H9 (cell line): ENCODE results near the gene PRMT7. TPM values are rescaled to one million over a fixed set of nuclear protein-coding genes. Genes with fewer than 3 reads are reported as not detected.
A peak's percentile ranks its signal among the peaks of the same experiment; 100 is the strongest.

ENCODE experiments used
- DNase-seq: peaks from one replicate; pipeline ENCODE4 v3.0.0-alpha.2; 2017
- H2AFZ ChIP-seq: one replicate; pipeline ENCODE4 v1.6.1; 2013; ENCODE audit warnings: mild to moderate bottlenecking, low read length, control low read depth, moderate library complexity
- H2AK5ac ChIP-seq: 2 replicates; pipeline ENCODE4 v1.6.1; 2013; ENCODE audit warnings: low read length, control low read depth, mixed read lengths; ENCODE audit not compliant: insufficient read length
- H2BK120ac ChIP-seq: one replicate; pipeline ENCODE4 v1.6.1; 2013; ENCODE audit warnings: low read depth, mild to moderate bottlenecking, low read length, control low read depth, inconsistent platforms; ENCODE audit not compliant: poor library complexity, severe bottlenecking
- H2BK12ac ChIP-seq: 2 replicates; pipeline ENCODE4 v1.6.1; 2013; ENCODE audit warnings: low read length, control low read depth, mixed read lengths, low read depth; ENCODE audit not compliant: insufficient read length
- H2BK15ac ChIP-seq: 2 replicates; pipeline ENCODE4 v1.6.1; 2013; ENCODE audit warnings: low read depth, low read length, control low read depth
- H2BK20ac ChIP-seq: one replicate; pipeline ENCODE4 v1.6.1; 2013; ENCODE audit warnings: low read depth, mild to moderate bottlenecking, low read length, control low read depth, inconsistent platforms; ENCODE audit not compliant: poor library complexity, severe bottlenecking
- H2BK5ac ChIP-seq: 2 replicates; pipeline ENCODE4 v1.6.1; 2013; ENCODE audit warnings: low read length, control low read depth, mixed read lengths; ENCODE audit not compliant: insufficient read length
- H3K14ac ChIP-seq: 2 replicates; pipeline ENCODE4 v1.6.1; 2013; ENCODE audit warnings: low read length, control low read depth; ENCODE audit not compliant: insufficient read depth
- H3K18ac ChIP-seq: 2 replicates; pipeline ENCODE4 v1.6.1; 2013; ENCODE audit warnings: low read depth, mild to moderate bottlenecking, mixed read lengths, low read length, control low read depth; ENCODE audit not compliant: insufficient read length
- H3K23ac ChIP-seq: 2 replicates; pipeline ENCODE4 v1.6.1; 2013; ENCODE audit warnings: low read length, control low read depth, mixed read lengths, low read depth; ENCODE audit not compliant: insufficient read length
- H3K23me2 ChIP-seq: 2 replicates; pipeline ENCODE4 v1.6.1; 2013; ENCODE audit warnings: low read depth, mild to moderate bottlenecking, mixed read lengths, low read length, control low read depth; ENCODE audit not compliant: insufficient read length, poor library complexity, severe bottlenecking
- H3K27ac ChIP-seq: 2 replicates; pipeline ENCODE4 v1.5.1; 2013; ENCODE audit warnings: low read length, control low read depth, mixed read lengths, low read depth; ENCODE audit not compliant: insufficient read length
- H3K27me3 ChIP-seq: 2 replicates; pipeline ENCODE4 v1.6.1; 2013; ENCODE audit warnings: low read length, control low read depth, inconsistent platforms; ENCODE audit not compliant: insufficient read depth
- H3K4ac ChIP-seq: 2 replicates; pipeline ENCODE4 v1.6.1; 2013; ENCODE audit warnings: low read depth, mild to moderate bottlenecking, control low read depth, inconsistent platforms, low read length, moderate library complexity
- H3K4me1 ChIP-seq: 2 replicates; pipeline ENCODE4 v1.6.1; 2013; ENCODE audit warnings: low read length, control low read depth, inconsistent platforms; ENCODE audit not compliant: insufficient read depth
- H3K4me2 ChIP-seq: 2 replicates; pipeline ENCODE4 v1.6.1; 2013; ENCODE audit warnings: low read length, control low read depth, mixed read lengths; ENCODE audit not compliant: insufficient read length, insufficient read depth
- H3K56ac ChIP-seq: 2 replicates; pipeline ENCODE4 v1.6.1; 2013; ENCODE audit warnings: low read depth, mild to moderate bottlenecking, mixed read lengths, low read length, control low read depth; ENCODE audit not compliant: insufficient read length
- H3K79me1 ChIP-seq: 2 replicates; pipeline ENCODE4 v1.6.1; 2013; ENCODE audit warnings: low read depth, mild to moderate bottlenecking, moderate library complexity, low read length, control low read depth, inconsistent platforms; ENCODE audit not compliant: insufficient read depth, poor library complexity, severe bottlenecking
- H3K79me2 ChIP-seq: 2 replicates; pipeline ENCODE4 v1.6.1; 2013; ENCODE audit warnings: low read length, control low read depth, inconsistent platforms; ENCODE audit not compliant: insufficient read depth
- H3K9ac ChIP-seq: 2 replicates; pipeline ENCODE4 v1.6.1; 2013; ENCODE audit warnings: low read length, control low read depth, mixed read lengths; ENCODE audit not compliant: insufficient read length; ENCODE audit errors: extremely low read depth
- H3K9me3 ChIP-seq: one replicate; pipeline ENCODE4 v1.6.1; 2013; ENCODE audit warnings: low read depth, low read length, inconsistent platforms; ENCODE audit not compliant: control insufficient read depth
- H3T11ph ChIP-seq: one replicate; pipeline ENCODE4 v1.6.1; 2013; ENCODE audit warnings: mild to moderate bottlenecking, low read length, control low read depth, inconsistent platforms
- H4K20me1 ChIP-seq: one replicate; pipeline ENCODE4 v1.6.1; 2013; ENCODE audit not compliant: control insufficient read depth, insufficient read length, insufficient read depth
- H4K5ac ChIP-seq: 2 replicates; pipeline ENCODE4 v1.6.1; 2013; ENCODE audit warnings: low read depth, mild to moderate bottlenecking, mixed read lengths, low read length, control low read depth; ENCODE audit not compliant: insufficient read length
- H4K8ac ChIP-seq: replicated peaks from 2 replicates; pipeline ENCODE4 v1.6.1; 2013; ENCODE audit warnings: low read length, control low read depth, mixed read lengths, low read depth; ENCODE audit not compliant: insufficient read length
- H4K91ac ChIP-seq: 2 replicates; pipeline ENCODE4 v1.6.1; 2013; ENCODE audit warnings: low read depth, mild to moderate bottlenecking, moderate library complexity, mixed read lengths, low read length, control low read depth; ENCODE audit not compliant: insufficient read length
- H3K27ac Mint-ChIP-seq, 3 experiments: 2 replicates in 2 of 3; 3 replicates in 1 of 3; pipeline ENCODE4 v1.8.0; 2020 to 2021; ENCODE audit warnings: mixed read lengths in 3 of 3, mild to moderate bottlenecking in 1 of 3, moderate library complexity in 1 of 3
- H3K27me3 Mint-ChIP-seq: 2 replicates; pipeline ENCODE4 v1.8.0; 2021; ENCODE audit warnings: low read depth, mild to moderate bottlenecking, moderate library complexity, mixed read lengths
- H3K36me3 Mint-ChIP-seq, 3 experiments: 2 replicates in 2 of 3; 3 replicates in 1 of 3; pipeline ENCODE4 v1.8.0; 2020 to 2021; ENCODE audit warnings: low read depth in 3 of 3, mixed read lengths in 3 of 3; ENCODE audit not compliant: insufficient read depth in 1 of 3
- H3K4me1 Mint-ChIP-seq, 2 experiments: 2 replicates each; pipeline ENCODE4 v1.8.0; 2020; ENCODE audit warnings: mixed read lengths in 2 of 2
- H3K4me3 Mint-ChIP-seq, 2 experiments: 2 replicates in 1 of 2; 3 replicates in 1 of 2; pipeline ENCODE4 v1.8.0; 2020 to 2021; ENCODE audit warnings: mild to moderate bottlenecking in 2 of 2, mixed read lengths in 2 of 2, moderate library complexity in 1 of 2
- H3K9me3 Mint-ChIP-seq, 2 experiments: 2 replicates in 1 of 2; 3 replicates in 1 of 2; pipeline ENCODE4 v1.8.0; 2020; ENCODE audit warnings: mild to moderate bottlenecking in 2 of 2, mixed read lengths in 2 of 2, moderate library complexity in 1 of 2
- WGBS: extraction: QIAGEN DNeasy Blood & Tissue Kit; methylation state at CpG from one replicate; pipeline ENCODE4 v1.1.7; 2013; ENCODE audit warnings: missing lambda C conversion rate, low lambda C conversion rate, mixed read lengths; ENCODE audit not compliant: insufficient read length; ENCODE audit errors: extremely low coverage; 5-methylcytosine and 5-hydroxymethylcytosine counted together
- total RNA-seq: library from RNA; stranded (reverse); gene quantifications from 2 replicates; pipeline ENCODE4 v1.2.1, GENCODE V29; 2021
- TF ChIP-seq, protein P1 (sequence below): fragments of 200-600 bp; sonication (generic); conservative IDR thresholded peaks from 3 replicates; pipeline ENCODE4 v1.8.0; 2021; ENCODE audit warnings: antibody characterized with exemption, mild to moderate bottlenecking

The PRMT7 gene
- total RNA-seq, 1 experiment from 2014 or later, result 56.6 TPM

DNA sequence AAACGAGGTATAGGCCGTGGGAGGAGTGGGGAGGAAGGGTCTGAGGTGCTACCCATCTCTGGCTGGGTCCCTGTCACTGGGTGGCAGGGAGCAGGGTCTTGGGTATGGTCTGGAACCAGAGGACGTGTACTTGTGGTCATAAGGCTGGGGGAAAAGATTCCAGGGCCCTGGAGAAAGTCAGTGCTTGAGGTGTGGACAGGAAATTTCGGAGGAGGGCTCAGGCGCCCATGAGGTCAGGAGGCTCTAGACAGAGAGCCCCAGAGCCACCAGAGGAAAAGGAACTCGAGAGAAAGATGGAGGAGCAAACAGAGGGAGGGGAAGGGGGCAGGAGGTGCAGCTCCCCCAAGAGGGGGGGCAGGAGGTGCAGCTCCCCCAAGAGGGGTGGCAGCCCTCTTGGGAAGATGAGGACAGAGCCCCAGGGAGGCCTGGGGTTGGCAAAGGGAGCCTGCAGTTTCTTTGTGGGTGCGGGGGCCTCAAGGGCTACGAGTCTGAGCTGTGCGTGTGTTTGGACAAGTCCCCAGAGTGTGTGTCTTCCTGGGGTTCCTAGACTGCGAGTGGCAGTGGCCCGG lies 47.2 kb upstream of the PRMT7 start:
- no peak overlapping the region for H3K9ac ChIP-seq
- no peak overlapping the region for H4K8ac ChIP-seq
- H3K79me2 ChIP-seq, result no peaks in the 10 kb centered on the region; the same call in 1 of the 2 replicates
- peak overlapping the region; percentile 58 for H3K14ac ChIP-seq
- H2BK12ac ChIP-seq, result no peak overlapping the region
- no peak overlapping the region for H4K5ac ChIP-seq
- no peak overlapping the region for H3K18ac ChIP-seq
- no peaks in the 10 kb centered on the region for H4K20me1 ChIP-seq
- Mint-ChIP-seq H3K36me3 (peaks cover 0 to 5% (median 2%) of the 10 kb centered on the region in 3 experiments; a peak in 3 of 7 replicates), H3K4me3 (peak overlapping the region; percentile 87 to 90), H3K27ac (peak overlapping the region in 2 of 3 experiments; percentile 40 to 90; a peak in 3 of 7 replicates), H3K4me1 (peaks cover 22 to 25% of the 10 kb centered on the region in 2 experiments), H3K9me3 (no peaks in the 10 kb centered on the region), H3K27me3 (peaks cover 12% of the 10 kb centered on the region)
- H3K56ac ChIP-seq, result no peak overlapping the region
- H3T11ph ChIP-seq, result no peak overlapping the region
- H2BK20ac ChIP-seq, result no peak overlapping the region
- no peak overlapping the region for H3K27ac ChIP-seq
- peaks cover 6% of the 10 kb centered on the region; the same call in 1 of the 2 replicates for H3K4me1 ChIP-seq
- no peak overlapping the region for H2BK15ac ChIP-seq
- no peak overlapping the region for H3K23ac ChIP-seq
- no peaks in the 10 kb centered on the region for H3K27me3 ChIP-seq
- no peaks in the 10 kb centered on the region for H3K9me3 ChIP-seq
- no peak overlapping the region for H4K91ac ChIP-seq
- H2BK5ac ChIP-seq, result no peak overlapping the region
- peaks cover 8% of the 10 kb centered on the region for H3K23me2 ChIP-seq
- H3K4me2 ChIP-seq, result peak overlapping the region; percentile 24
- no CpG with 5 or more reads among the region's 11 CpGs for WGBS
- no peak for DNase-seq
- H2AK5ac ChIP-seq, result no peak overlapping the region
- H2AFZ ChIP-seq, result no peak overlapping the region
- TF ChIP-seq, protein P1, sequence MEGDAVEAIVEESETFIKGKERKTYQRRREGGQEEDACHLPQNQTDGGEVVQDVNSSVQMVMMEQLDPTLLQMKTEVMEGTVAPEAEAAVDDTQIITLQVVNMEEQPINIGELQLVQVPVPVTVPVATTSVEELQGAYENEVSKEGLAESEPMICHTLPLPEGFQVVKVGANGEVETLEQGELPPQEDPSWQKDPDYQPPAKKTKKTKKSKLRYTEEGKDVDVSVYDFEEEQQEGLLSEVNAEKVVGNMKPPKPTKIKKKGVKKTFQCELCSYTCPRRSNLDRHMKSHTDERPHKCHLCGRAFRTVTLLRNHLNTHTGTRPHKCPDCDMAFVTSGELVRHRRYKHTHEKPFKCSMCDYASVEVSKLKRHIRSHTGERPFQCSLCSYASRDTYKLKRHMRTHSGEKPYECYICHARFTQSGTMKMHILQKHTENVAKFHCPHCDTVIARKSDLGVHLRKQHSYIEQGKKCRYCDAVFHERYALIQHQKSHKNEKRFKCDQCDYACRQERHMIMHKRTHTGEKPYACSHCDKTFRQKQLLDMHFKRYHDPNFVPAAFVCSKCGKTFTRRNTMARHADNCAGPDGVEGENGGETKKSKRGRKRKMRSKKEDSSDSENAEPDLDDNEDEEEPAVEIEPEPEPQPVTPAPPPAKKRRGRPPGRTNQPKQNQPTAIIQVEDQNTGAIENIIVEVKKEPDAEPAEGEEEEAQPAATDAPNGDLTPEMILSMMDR, result no peak
- H2BK120ac ChIP-seq, result no peak overlapping the region
- no peak overlapping the region for H3K4ac ChIP-seq
- no peaks in the 10 kb centered on the region for H3K79me1 ChIP-seq
